GM18502 (cell line): ENCODE data around the gene BANK1.
A peak's percentile ranks its signal among the peaks of the same experiment; 100 is the strongest.

Source experiments
- ATAC-seq: cut with Tn5 transposase; IDR thresholded peaks from one replicate; pipeline ENCODE4 v1.9.1; 2021; ENCODE audit warnings: mild to moderate bottlenecking; ENCODE audit not compliant: unreplicated experiment, poor library complexity

The BANK1 gene

DNA sequence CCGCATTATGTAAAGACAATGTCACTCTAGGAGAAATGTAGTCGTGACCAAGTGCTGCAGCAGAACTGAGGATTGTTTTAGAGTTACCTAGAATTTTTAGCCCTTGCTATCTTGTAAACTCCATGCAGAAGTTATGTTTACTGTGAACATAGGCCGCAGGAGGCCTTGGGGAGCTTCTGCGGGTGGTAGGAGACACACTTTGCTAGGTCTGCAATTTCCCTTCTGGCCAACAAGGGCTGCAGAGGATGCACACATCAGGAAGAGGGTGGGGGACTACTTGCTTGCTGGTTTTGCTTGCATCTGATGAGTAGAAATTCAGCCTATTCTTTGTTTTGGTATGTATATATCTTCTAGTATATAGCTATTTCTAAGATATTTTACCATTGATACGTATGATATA, 23.1 kb downstream of the BANK1 start:
- ATAC-seq, result peak; percentile 54

DNA sequence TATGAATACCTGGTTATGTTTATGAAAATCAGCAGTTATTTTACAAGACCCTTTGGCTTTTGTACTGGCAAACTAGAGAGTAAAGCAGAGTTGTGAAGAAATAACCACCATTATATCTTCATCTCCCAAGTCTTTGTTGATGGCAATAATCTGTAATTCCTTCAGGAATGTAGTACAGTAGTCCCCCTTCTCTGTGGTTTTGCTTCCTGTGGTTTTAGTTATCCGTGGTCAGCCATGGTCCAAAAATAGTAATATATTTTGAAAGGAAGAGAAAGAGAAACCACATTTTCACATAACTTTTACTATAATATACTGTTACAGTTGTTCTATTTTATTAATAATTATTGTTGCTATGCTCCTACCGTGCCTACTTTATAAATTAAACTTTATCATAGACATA, 27.8 kb downstream of the BANK1 start:
- ATAC-seq, result no peak

DNA sequence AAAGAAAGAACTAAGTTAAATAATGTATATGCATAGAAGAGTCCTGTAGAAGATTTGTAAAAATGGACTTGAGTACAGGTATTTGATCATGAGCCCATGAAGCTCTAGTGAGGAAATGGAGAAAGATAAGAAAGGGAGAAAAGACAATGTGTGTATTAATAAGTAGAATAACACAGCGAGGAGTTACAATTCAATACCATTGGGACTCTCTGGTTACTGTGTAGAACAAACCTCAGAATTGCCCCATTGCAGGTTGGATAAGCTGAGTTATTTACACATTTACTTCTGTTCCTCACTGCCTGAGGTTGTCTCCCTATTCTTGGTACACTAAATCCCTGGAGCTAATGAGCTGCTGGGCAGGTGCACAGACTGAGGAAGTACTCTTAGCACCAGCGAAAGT, 33.3 kb downstream of the BANK1 start:
- ATAC-seq, result no peak

DNA sequence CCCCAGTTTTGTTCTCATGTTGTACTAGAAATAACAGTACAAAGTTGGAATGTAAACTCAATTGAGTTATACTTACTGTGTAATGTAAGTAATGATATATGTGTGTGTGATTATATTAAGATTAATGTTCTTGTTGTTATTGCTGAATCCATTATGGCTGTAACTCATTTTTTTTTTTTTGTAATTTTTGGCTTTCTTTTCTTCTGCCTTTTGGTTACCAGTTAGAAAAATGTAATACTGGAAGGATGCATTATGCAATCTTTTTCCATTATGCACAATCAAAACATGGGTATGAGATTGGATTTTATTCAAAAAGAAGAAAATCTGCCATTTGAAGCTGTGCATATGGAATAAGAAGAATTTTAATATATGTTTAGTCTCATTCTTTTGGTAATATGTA, 34.0 kb downstream of the BANK1 start:
- no peak for ATAC-seq

DNA sequence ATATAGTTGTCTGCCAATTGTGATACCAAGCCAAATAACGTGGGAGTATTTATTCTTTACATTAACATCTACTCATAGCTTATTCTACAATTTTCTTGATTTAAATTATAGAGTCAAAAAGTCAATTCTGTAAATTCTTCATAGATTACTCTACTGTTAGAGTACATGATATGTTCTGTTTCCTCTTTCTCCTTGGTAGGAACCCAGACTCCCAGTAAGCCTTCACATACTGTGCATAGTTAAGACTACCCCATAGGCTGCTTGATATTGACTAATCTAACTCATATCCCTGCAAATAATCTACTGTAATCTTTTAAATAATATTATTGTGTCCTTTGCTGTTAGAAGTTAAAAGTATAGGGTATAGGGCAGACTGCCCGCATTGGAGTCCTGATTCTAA, 35.4 kb downstream of the BANK1 start:
- no peak for ATAC-seq

DNA sequence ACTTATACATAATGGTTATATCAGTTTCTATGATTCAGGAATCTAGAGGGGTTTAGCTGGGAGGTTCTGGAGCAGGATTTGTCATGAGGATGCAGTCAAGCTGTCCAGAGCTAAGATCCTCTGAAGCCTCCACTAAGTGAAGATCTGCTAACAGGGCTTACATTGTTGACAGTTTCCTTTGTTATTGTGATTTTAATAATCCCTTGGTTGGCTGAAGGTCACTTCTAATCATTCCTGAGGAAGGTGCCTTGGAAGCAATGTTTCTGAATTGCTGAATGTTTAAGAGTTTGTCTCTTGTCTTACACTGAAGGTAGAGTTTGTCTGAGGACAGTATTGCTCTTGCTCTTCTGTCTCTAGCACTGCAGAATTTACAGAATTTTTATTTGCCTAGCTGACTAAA, 41.3 kb downstream of the BANK1 start:
- ATAC-seq, result no peak

DNA sequence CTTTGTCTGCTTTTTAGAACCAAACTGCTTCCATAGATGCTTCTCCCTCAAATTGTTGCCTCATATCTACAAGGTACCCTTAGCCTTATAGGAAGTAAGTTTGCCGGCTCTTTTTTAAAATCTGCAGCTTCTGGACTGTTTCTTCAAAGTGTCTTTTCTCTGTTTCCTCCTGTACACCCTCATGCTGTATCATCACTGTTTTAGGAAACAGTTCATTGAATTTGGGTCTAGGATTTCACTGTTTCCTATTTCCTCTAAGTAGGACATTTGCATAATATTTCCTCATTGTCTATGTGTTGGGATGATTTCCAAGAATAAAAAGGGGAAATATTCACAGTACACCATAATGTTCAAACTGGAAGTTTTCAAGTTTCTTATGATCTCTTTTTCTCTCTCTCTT, 43.0 kb downstream of the BANK1 start:
- ATAC-seq, result no peak

DNA sequence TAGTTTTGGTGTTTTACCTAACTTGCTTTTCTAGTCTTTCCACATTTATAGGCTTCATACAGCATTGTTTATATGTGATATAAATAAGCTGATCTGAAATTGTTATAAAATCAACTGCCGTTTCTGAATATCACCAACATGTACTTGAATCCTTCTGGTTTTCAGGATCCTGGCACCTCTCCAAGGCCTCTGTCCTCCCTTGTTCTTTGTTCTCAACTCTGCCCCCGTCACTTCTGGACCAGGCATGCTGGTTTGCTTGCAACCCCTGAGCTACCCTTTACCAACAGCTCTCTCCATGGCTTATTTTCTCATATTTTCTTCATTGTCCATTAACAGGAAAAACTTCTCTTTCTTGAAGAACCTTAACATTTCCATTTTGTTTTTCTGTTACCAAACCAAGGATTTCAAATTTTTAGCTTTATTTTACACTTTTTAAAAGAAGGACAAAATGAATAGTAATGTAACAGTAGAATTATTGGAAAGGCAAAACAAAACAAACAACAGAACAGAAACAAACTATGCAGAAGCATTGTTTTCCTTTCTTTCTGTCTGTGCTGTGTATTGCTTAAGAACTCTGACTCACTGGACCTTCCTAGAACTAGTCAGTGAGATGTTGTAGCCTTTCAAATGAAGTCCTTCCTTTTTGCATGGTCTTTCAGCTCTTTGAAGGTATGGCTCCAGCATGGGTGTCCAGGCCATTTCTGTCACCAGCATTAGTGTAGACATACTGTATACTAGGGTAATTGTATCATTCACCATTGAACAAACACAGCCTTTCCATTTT, 44.8 kb downstream of the BANK1 start:
- no peak for ATAC-seq

DNA sequence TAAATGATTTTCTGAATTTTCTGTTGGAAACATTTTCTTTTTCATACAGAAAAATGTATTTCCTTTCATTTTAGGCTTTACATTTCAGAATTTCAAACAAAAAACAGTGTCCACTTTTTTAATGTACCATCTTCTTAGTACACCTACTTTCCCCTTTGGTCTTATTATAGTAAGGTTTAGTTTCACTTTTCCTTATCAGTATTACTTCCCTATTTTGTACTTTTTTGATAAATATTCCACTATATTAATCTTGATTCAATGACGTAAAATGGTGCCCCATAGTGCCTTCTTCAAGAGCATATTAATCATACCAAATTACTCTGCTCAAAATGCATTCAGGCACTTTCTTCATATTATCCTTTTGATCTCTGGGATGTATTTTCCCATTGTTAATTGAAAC, 52.5 kb downstream of the BANK1 start:
- no peak for ATAC-seq

DNA sequence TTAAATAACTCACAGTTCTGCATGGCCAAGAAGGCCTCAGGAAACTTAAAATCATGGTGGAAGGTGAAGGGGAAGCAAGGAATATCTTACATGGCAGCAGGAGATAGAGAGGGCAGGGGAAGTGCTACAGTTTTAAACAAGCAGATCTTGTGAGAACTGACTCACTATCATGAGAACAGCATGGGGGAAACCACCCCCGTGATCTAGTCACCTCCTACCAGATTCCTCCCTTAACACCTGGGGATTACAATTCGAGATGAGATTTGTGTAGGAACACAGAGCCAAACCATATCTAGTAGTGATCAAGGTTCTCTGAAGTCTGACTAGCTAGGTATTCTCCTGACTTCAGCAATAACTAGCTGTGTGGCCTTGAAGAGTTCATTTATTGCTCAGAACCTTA, 56.0 kb downstream of the BANK1 start:
- ATAC-seq, result no peak

DNA sequence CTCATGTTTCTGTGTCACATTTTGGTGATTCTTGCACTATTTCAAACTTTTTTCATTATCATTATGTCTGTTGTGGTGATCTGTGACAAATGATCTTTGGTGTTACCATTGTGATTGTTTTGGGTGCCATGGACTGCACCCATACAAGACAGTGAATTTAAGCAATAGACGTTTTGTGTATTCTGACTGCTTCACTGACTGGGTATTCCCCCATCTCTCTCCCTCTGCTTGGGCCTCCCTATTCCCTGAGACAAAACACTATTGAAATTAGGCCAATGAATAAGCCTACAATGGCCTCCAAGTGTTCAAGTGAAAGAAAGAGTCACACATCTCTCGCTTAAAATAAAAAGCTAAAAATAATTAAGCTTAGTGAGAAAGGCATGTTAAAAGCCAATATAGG, 60.2 kb downstream of the BANK1 start:
- peak; percentile 52 for ATAC-seq

DNA sequence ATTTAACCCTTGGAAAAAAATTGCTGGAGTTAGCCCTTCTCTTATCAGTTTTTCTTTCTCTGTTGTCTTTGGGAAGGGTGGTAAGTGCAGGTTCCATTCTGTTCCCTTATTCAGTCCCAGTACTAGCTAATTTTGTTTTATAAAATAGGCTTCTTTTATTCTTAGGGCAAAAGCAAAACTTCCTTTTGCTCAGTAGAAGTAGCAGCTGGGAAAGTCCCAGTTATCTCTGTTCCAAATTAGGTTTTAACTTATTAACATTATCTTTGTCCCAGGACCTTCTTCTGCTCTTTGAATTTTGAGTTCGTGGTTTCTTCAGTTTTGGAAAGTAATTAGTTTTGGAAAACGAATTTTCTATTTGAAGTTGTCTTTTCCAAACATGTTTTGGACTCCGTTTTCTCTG, 61.1 kb downstream of the BANK1 start:
- peak; percentile 34 for ATAC-seq

DNA sequence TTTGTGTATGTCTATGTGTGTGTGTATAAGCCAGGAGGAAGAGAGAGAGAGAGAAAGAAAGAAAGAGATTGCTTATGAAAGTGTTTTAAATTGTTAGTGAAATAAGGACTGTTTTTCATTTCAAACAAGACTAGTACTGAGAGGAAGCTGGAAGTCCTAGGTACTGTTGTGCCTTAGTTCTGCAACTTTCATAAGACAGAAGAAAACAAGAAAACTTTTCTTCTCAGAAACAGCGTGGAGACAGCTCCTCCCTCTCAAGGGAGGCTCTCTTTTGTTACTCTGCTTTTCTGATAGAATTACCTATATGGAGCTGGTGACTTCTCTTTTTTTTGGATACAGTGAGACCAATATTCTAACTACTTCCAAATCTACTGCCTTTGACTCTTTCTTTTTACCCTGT, 62.5 kb downstream of the BANK1 start:
- ATAC-seq, result peak; percentile 59

DNA sequence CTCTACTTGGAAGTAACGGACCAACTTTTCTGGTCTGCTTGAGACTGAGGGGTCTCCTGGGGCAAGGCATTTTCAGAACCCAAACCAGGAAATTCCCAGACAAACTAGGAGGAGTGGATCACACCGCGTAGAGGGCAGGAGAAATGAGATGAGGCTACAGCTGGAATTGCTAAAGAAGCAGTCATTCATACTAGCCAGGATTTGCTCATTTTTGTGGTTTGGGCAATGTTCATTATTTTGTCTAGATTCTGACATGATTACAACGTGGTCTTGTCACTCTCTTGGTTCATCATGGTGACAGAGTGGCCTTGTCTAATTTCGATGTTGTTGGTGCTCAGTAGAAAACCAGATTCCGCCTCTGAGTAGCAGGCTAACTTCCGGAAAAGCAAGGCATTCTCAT, 63.2 kb downstream of the BANK1 start:
- ATAC-seq, result no peak

DNA sequence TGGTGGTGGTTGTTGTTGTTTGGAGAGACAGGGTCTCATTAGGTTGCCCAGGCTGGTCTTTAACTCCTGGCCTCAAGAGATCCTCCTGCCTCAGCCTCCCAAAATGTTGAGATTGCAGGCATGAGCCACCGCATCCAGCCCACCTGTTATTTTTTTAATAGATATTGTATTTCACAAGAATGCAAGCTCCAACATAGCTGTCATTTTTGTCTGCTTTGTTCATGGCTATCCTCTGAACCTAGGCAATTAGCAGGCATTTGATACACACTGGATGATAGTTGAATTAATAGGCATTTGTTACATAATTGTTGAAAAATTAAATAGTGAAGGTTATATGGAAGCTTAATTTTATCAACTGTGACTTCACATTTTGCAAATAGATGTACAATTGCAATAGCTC, 64.7 kb downstream of the BANK1 start:
- no peak for ATAC-seq

DNA sequence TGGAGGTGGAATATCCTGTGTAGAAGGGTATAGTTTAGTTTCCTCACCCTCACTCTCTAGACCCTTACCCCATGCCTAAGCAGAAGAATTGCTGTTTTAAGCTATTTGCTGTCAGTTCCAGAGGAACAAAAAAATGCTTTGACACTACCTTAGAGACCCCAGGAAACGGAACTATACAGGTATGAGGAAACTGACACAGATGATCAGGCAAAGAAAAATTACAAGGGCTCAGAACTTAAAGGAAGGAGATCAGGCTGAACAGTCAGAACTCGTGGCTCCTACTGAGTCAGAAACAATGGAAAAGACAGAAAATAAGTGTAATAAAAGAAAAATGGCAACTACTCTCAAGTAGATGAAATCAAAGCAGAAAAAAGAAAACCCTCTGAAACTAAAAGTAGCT, 65.6 kb downstream of the BANK1 start:
- ATAC-seq, result no peak

DNA sequence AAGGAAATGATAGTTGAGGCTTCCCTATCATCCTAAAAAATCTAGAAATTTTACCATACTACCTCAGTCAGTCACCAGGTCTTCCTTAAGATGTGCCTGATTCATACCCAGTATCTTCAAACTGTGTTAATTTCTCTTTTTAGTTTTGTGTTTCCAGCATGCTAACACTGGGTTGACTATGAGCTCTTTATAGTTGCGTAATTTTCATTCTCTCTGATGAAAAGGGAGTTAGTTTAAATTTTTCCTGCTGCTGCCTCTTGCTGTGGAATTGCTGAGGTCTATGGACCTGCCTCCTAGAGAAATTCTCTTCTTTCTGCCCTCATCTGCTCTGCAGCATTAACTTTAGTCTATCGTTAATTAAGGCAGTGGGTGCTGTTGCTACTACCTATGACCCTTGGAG, 66.6 kb downstream of the BANK1 start:
- ATAC-seq, result no peak

DNA sequence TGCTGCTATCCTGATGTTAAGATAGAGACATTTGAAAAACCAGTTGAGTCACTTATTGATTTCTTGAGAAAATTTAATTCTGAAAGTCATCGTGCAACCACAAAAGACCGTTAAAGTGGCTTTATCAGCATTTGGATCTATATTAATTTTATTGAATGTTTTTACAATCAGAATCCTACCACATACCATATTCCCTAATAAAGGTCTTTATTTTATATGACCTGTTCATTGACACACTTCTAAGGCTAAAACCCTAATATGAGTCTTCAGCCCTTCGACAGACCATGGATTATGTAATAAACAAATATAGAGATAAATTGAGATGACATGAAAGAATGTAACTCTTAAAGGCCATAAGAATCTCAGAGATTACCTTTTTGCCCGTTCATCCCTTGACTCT, 68.1 kb downstream of the BANK1 start:
- ATAC-seq, result no peak

DNA sequence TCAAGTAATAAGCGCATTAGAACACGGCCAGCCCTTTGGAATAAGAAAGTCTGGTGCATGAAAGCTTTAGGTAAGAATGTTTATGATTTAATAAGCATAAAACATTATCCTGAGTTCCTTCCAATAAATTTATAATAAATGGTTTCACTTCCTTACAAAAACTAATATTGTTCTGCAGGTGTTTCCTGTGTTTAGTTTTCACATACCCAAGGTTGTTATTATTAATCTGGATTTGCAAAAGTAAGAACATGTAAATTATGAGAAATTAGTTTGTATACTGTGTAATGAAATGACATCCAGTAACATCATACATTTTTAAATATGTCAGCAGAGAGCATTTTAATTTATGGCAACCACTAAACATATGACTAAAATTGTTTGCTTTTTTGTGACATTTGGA, 72.1 kb downstream of the BANK1 start:
- no peak for ATAC-seq

DNA sequence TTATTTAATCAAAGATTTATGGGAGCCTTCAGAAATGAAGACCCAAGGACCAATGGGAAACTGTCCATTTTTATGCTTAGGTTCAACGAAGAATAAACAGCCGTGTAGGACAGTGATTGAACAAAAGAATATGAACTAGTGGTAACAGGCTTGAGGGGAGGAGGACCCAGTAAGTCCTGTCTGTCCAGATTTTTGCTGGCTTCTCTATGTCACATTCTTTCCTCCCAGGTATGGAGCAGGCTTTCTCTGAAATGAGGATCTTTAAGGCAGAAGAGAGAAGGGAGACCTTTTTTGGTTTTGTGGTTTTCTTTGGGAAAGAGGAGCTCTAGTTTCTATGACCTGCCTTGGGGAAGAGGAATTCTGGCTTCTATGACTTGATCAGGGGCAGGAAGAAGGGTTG, 74.1 kb downstream of the BANK1 start:
- ATAC-seq, result no peak

DNA sequence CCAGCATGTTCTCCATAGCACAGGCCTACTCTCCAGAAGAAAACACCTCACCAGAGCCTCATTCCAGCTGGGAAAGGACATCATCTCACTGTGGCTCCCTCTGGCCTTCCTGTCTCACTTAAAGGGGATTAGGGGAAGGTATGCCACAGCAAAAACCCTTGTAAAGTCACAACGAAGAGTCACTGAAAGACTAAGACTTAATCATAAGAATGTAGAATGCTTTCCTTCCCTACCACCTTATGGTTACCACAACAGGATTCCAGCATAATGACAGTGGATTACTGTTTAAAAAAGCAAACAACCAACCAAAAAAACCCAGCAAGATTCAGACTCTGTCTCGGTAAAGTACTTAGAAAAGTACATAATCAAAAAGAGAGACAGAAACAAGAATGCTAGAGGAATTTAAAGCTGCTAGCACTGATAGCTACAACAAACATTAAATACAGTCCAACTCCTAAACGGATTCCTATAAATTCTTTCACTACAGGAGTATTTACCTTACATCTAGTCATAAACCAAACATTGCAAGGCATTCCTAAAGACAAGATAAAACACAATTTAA, 75.1 kb downstream of the BANK1 start:
- ATAC-seq, result no peak

DNA sequence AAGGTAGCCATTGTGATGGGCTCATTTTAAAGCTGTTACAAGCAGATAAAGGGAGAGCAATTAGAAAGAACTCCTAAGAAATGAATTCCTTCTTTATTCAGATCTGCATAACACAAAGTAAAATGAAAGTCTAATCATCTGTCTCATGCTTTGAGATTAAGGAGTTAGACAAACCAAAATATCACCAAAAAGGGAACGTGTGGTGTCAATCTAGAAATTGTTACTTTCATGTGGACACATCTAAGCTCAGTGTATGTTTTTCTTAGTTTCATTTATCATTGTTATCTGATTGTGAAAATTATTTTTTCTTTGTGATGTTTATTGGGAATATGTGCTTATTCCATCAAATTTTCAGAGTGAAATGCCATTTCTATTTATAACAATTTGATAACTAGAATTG, 80.3 kb downstream of the BANK1 start:
- ATAC-seq, result no peak
